EL (cell line): ENCODE data around the gene MYOF.
A peak's percentile ranks its signal among the peaks of the same experiment; 100 is the strongest.

Experiments used
- DNase-seq: peaks from one replicate; pipeline ENCODE4 v3.0.0-alpha.2; 2016

Gene MYOF

DNA sequence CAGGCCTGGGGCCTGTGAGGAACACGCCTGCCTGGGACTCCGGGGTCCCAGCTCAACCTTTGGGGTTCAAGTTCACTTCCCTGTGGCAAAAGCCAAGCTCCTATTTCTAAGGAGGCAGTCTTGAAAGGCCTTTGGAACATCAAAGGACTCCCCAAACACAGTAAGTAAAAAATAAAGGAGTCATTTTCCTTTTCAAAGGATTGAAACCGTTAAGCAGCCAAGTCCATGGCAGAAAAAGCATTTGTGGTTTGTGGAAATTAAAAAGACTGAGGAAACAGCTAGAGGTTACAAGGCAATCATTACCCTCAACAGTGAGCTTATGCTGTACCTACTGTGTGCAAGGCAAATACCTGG is 200.8 kb downstream of the MYOF start:
- DNase-seq: no peak

DNA sequence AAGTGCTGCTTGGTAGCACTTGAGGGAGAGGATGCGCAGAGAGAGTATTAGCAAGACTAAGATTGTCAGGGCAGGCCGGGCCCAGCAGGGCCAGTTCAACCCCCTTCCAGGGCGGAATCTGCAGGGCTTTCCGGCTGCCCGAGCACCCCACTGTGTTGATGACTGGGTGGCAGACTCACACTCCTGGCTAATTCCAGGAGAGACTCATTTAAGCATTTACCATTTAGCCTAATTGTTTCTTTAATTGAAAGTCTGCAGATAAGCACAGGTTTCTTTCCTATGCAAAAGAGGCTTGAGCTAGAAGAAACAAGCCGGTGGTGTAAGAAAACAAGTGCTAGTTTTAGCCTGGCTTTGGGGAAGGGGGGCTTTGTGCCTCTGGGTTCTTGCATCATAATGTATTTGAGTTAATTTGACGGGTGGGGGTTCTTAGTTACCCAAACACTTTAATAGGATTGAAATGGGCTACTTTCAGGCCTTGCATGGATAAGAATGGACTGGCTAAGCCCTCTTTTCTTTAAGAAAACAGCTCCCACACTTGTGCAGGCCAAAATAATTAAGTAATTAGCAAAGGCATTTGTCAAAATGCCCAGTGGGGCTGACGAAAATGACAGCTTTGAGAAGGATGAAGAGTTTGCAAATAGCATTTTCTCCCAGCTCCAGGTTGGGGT is 201.3 kb downstream of the MYOF start:
- DNase-seq: no peak

GRCh38 chr10:93280121-93280698 is 201.9 kb downstream of the MYOF start:
- DNase-seq: no peak

DNA sequence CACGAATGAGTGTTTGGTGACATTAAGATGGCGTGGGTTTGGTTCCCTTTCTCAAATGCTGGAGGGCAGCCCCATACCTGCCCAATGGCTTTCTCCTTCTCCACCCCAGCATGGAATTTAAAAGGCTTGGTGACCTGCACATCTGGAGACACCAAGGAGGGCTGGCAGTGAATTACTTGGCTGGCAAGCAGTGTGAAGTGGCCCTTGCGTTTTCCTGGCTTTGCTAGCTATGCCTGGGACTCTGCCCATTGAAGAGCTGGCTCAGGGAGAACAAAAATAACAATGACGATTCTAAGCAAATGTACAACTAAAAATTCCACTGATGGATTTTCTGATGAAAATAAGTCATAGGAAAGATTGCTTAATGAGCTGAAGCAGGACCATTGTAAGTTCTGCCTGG is 204.8 kb downstream of the MYOF start:
- DNase-seq: no peak

GRCh38 chr10:93274419-93274818 is 207.7 kb downstream of the MYOF start:
- no peak for DNase-seq

GRCh38 chr10:93272884-93273675 is 209.1 kb downstream of the MYOF start:
- DNase-seq: no peak

DNA sequence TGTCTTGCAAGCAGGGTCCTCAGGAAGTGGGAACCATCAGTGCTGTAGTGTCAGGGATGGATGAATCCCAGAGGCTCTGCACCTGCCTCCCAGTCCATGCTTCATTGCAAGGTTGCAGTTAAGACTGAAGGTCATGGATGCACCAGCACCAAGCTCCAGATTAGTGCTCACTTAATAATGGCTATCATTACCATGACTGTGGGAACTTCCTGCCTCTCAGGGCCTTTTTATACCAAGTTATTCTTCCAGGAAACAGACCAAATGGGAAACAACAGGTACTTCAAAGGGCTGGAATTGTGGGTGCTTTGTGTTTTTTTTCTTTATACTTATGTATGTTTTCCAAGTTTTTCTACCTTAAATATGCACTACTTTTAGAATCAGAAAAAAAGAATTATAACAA is 210.8 kb downstream of the MYOF start:
- DNase-seq: no peak

DNA sequence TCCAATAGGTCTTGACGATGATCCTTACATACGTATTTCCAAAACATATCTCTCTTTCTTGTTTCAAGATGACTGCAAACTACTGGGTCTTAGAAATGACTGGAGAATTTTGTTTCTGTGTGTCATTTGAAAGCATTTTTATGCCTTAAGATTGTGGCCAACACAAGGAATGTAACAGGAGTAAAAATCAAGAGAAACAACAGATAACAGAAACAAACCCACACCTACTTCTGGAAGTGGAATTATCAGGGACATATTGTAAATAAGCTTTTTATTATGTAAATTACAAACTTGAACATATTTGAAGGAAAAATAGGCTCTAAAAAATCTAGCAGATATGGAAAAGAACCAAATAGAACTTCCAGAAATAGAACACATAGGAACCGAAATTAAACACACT is 212.9 kb downstream of the MYOF start:
- no peak for DNase-seq

GRCh38 chr10:93268021-93268420 is 214.1 kb downstream of the MYOF start:
- no peak for DNase-seq

- no peak for DNase-seq
Measured at GRCh38 chr10:93267521-93267920, 214.6 kb downstream of the MYOF start.

GRCh38 chr10:93266858-93267257 is 215.3 kb downstream of the MYOF start:
- no peak for DNase-seq

- DNase-seq: peak; percentile 19
Measured at GRCh38 chr10:93261961-93262610, 220.0 kb downstream of the MYOF start.

DNA sequence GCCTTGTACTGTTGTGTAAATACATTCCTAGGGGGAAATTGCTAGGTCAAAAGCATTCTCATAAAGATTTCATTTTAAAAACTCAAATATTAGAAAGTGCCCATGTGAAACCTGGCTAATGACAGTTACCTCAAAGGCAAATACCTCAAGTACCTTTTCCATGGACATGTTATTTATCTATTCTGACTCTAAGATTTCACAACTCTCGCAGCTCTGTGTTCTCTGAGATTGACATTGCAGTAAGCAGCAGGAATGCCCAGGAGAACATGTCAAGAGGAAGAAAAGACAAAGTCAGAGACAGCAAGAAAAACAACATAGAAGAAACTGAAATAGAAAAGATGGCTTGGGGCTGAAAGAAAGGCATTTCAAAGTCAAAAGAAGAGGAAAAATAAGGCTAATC is 221.0 kb downstream of the MYOF start:
- DNase-seq: no peak

GRCh38 chr10:93259126-93259525 is 223.0 kb downstream of the MYOF start:
- DNase-seq: no peak
